Activated CD4-positive, CD25-positive, alpha-beta regulatory T cell treated with anti-CD3 and anti-CD28 coated beads, Interleukin-2, amount 50 U/mL, for 16 hours (primary cell): ENCODE results near the gene TOP1.

Experiments used
- DNase-seq: peaks from one replicate; pipeline ENCODE4 v3.0.0-alpha.2; 2020; ENCODE audit warnings: low read depth, low spot score

Gene TOP1

GRCh38 chr20:41037179-41037578 is 8.6 kb downstream of the TOP1 start:
- no peak for DNase-seq

- no peak for DNase-seq
These were observed 9.7 kb downstream of the TOP1 start for GRCh38 chr20:41038149-41038877.

- no peak for DNase-seq
These were observed 10.3 kb downstream of the TOP1 start for GRCh38 chr20:41038878-41039404.

- no peak for DNase-seq
These were observed 12.2 kb downstream of the TOP1 start for GRCh38 chr20:41040855-41041254.

GRCh38 chr20:41041693-41042092 is 13.1 kb downstream of the TOP1 start:
- no peak for DNase-seq

GRCh38 chr20:41044409-41045062 is 15.9 kb downstream of the TOP1 start:
- DNase-seq = no peak

GRCh38 chr20:41045671-41046070 is 17.0 kb downstream of the TOP1 start:
- no peak for DNase-seq

GRCh38 chr20:41046716-41047115 is 18.1 kb downstream of the TOP1 start:
- DNase-seq = no peak

GRCh38 chr20:41047279-41047974 is 18.8 kb downstream of the TOP1 start:
- no peak for DNase-seq

GRCh38 chr20:41047975-41048305 is 19.3 kb downstream of the TOP1 start:
- DNase-seq = no peak

- DNase-seq = no peak
These were observed 20.1 kb downstream of the TOP1 start for GRCh38 chr20:41048461-41049301.

GRCh38 chr20:41049451-41049850 is 20.8 kb downstream of the TOP1 start:
- no peak for DNase-seq

- DNase-seq = no peak
These were observed 21.9 kb downstream of the TOP1 start for GRCh38 chr20:41050361-41051008.

GRCh38 chr20:41051009-41051825 is 22.6 kb downstream of the TOP1 start:
- DNase-seq = no peak

- DNase-seq = no peak
These were observed 24.3 kb downstream of the TOP1 start for GRCh38 chr20:41052742-41053419.

GRCh38 chr20:41054070-41054846 is 25.6 kb downstream of the TOP1 start:
- no peak for DNase-seq

- DNase-seq = no peak
These were observed 26.2 kb downstream of the TOP1 start for GRCh38 chr20:41054847-41055230.

- DNase-seq = no peak
These were observed 27.1 kb downstream of the TOP1 start for GRCh38 chr20:41055679-41056078.
